Neural progenitor cell (in vitro differentiated cells): ENCODE measurements around the gene GMIP. TPM values are rescaled to one million over a fixed set of nuclear protein-coding genes. Genes with fewer than 3 reads are reported as not detected.

Experiments used
- DNase-seq: peaks from one replicate; pipeline ENCODE4 v3.0.0-alpha.2; 2016; ENCODE audit warnings: low spot score
- H2AFZ ChIP-seq: fragments of 200-600 bp; sonication (generic); replicated peaks from 2 replicates; pipeline ENCODE4 v1.6.1; 2016; ENCODE audit warnings: antibody characterized with exemption
- H3F3A ChIP-seq: fragments of 200-600 bp; sonication (generic); 2 replicates; pipeline ENCODE4 v1.6.1; 2016; ENCODE audit warnings: antibody characterized with exemption, low read depth
- H3K27ac ChIP-seq: fragments of 200-600 bp; sonication (generic); 2 replicates; pipeline ENCODE4 v1.5.1; 2016; ENCODE audit warnings: mild to moderate bottlenecking
- H3K27me3 ChIP-seq: fragments of 200-600 bp; sonication (generic); 2 replicates; pipeline ENCODE4 v1.6.1; 2016; ENCODE audit warnings: mild to moderate bottlenecking, moderate library complexity
- H3K36me3 ChIP-seq: fragments of 200-600 bp; sonication (generic); 2 replicates; pipeline ENCODE4 v1.5.1; 2016
- H3K4me1 ChIP-seq: fragments of 200-600 bp; sonication (generic); 2 replicates; pipeline ENCODE4 v1.6.1; 2016; ENCODE audit warnings: mixed run types
- H3K4me2 ChIP-seq: fragments of 200-600 bp; sonication (generic); 2 replicates; pipeline ENCODE4 v1.6.1; 2016
- H3K4me3 ChIP-seq: fragments of 200-600 bp; sonication (generic); 2 replicates; pipeline ENCODE4 v1.5.1; 2016
- H3K79me2 ChIP-seq: fragments of 200-600 bp; sonication (generic); 2 replicates; pipeline ENCODE4 v1.6.1; 2016; ENCODE audit warnings: low read depth
- H3K9ac ChIP-seq: fragments of 200-600 bp; sonication (generic); 2 replicates; pipeline ENCODE4 v1.6.1; 2016
- H3K9me3 ChIP-seq: fragments of 200-600 bp; sonication (generic); 2 replicates; pipeline ENCODE4 v1.5.1; 2016; ENCODE audit warnings: low read depth
- H4K20me1 ChIP-seq: fragments of 200-600 bp; sonication (generic); 2 replicates; pipeline ENCODE4 v1.6.1; 2016; ENCODE audit warnings: low read depth
- H3K27ac Mint-ChIP-seq: 3 replicates; pipeline ENCODE4 v1.8.0; 2021; ENCODE audit warnings: mixed read lengths
- H3K27me3 Mint-ChIP-seq: 2 replicates; pipeline ENCODE4 v1.8.0; 2022; ENCODE audit warnings: low read depth, mild to moderate bottlenecking, inconsistent platforms, moderate library complexity, mixed read lengths; ENCODE audit not compliant: insufficient read depth
- H3K36me3 Mint-ChIP-seq: 3 replicates; pipeline ENCODE4 v1.8.0; 2021; ENCODE audit warnings: mixed read lengths
- H3K4me1 Mint-ChIP-seq: 3 replicates; pipeline ENCODE4 v1.8.0; 2021; ENCODE audit warnings: mixed read lengths
- H3K4me3 Mint-ChIP-seq: 3 replicates; pipeline ENCODE4 v1.8.0; 2021; ENCODE audit warnings: mild to moderate bottlenecking, moderate library complexity, mixed read lengths
- H3K9me3 Mint-ChIP-seq: 3 replicates; pipeline ENCODE4 v1.8.0; 2020; ENCODE audit warnings: mixed read lengths
- EZH2 ChIP-seq: fragments of 200-600 bp; sonication (generic); IDR thresholded peaks from 2 replicates; pipeline ENCODE4 v1.6.1; 2017; ENCODE audit warnings: antibody characterized with exemption, mild to moderate bottlenecking, moderate library complexity
- EZH2phosphoT487 ChIP-seq: fragments of 200-600 bp; sonication (generic); IDR thresholded peaks from 2 replicates; pipeline ENCODE4 v1.6.1; 2017; ENCODE audit warnings: antibody characterized with exemption
- total RNA-seq: library from RNA; depleted of rRNA; stranded (reverse); fragments of >200 nt; gene quantifications from 2 replicates; pipeline ENCODE4 v1.2.3, GENCODE V29; 2015; ENCODE audit warnings: low replicate concordance
- TF ChIP-seq, protein P1 (sequence below): fragments of 200-600 bp; sonication (generic); IDR thresholded peaks from 2 replicates; pipeline ENCODE4 v1.5.1; 2017; ENCODE audit warnings: antibody characterized with exemption, mild to moderate bottlenecking

GMIP gene
- total RNA-seq, 1 donor from 2014 or later, result 6.4 TPM

DNA sequence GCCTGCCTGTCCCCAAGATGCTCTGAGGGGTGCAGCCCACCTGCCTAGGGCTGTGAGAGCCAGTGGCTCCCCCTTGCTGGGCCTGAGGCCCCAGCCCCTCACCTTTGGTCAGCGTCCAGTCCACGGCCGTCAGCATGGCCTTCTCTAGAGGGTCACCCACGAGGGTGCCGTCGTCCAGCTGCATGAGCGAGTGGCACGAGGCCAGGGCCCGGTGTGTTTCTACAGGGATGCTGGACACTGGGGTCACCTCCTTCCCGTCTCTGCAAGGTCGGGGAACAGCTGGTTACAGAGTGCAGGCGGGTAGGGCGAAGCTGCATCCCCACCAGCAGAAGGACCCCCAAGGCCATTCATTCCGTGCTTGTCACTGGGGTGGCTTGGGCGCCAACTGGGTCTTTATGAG is 11.0 kb upstream of the GMIP start:
- no peaks in the 10 kb centered on the region for H3K9me3 ChIP-seq
- H3K9ac ChIP-seq, result no peak overlapping the region
- H3K27ac Mint-ChIP-seq, result no peak overlapping the region
- peaks cover 1% of the 10 kb centered on the region for H3K79me2 ChIP-seq
- no peak overlapping the region for H3K4me3 ChIP-seq
- peaks cover 4% of the 10 kb centered on the region for H3K27me3 Mint-ChIP-seq
- TF ChIP-seq EZH2, result no peak
- no peak for TF ChIP-seq EZH2phosphoT487
- TF ChIP-seq, protein P1, sequence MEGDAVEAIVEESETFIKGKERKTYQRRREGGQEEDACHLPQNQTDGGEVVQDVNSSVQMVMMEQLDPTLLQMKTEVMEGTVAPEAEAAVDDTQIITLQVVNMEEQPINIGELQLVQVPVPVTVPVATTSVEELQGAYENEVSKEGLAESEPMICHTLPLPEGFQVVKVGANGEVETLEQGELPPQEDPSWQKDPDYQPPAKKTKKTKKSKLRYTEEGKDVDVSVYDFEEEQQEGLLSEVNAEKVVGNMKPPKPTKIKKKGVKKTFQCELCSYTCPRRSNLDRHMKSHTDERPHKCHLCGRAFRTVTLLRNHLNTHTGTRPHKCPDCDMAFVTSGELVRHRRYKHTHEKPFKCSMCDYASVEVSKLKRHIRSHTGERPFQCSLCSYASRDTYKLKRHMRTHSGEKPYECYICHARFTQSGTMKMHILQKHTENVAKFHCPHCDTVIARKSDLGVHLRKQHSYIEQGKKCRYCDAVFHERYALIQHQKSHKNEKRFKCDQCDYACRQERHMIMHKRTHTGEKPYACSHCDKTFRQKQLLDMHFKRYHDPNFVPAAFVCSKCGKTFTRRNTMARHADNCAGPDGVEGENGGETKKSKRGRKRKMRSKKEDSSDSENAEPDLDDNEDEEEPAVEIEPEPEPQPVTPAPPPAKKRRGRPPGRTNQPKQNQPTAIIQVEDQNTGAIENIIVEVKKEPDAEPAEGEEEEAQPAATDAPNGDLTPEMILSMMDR, result no peak
- H3K4me3 Mint-ChIP-seq, result no peak overlapping the region
- no peak overlapping the region for H3K27ac ChIP-seq
- H3K27me3 ChIP-seq, result no peaks in the 10 kb centered on the region
- no peak for DNase-seq
- H3K4me1 ChIP-seq, result no peaks in the 10 kb centered on the region
- no peaks in the 10 kb centered on the region for H4K20me1 ChIP-seq
- H3K9me3 Mint-ChIP-seq, result no peaks in the 10 kb centered on the region
- no peak overlapping the region for H2AFZ ChIP-seq
- H3F3A ChIP-seq, result no peaks in the 10 kb centered on the region
- no peaks in the 10 kb centered on the region for H3K36me3 ChIP-seq
- H3K4me2 ChIP-seq, result no peak overlapping the region
- H3K4me1 Mint-ChIP-seq, result no peaks in the 10 kb centered on the region
- H3K36me3 Mint-ChIP-seq, result peaks cover 27% of the 10 kb centered on the region

- Histone ChIP-seq H3K4me1 (no peaks in the 10 kb centered on the region), H2AFZ (no peak overlapping the region), H3K4me2 (no peak overlapping the region), H3K79me2 (no peaks in the 10 kb centered on the region), H3K9me3 (no peaks in the 10 kb centered on the region), H3K36me3 (no peaks in the 10 kb centered on the region), H3K27ac (no peak overlapping the region), H3K27me3 (no peaks in the 10 kb centered on the region), H3F3A (no peaks in the 10 kb centered on the region), H4K20me1 (no peaks in the 10 kb centered on the region), H3K4me3 (no peak overlapping the region), H3K9ac (no peak overlapping the region)
- Mint-ChIP-seq H3K4me1 (no peaks in the 10 kb centered on the region), H3K4me3 (no peak overlapping the region), H3K27ac (no peak overlapping the region), H3K27me3 (peaks cover 4% of the 10 kb centered on the region), H3K36me3 (peaks cover 30% of the 10 kb centered on the region), H3K9me3 (no peaks in the 10 kb centered on the region)
- no peak for DNase-seq
- TF ChIP-seq, protein P1, result no peak
- TF ChIP-seq EZH2phosphoT487, result no peak
- no peak for TF ChIP-seq EZH2
These were observed 10.2 kb upstream of the GMIP start for GRCh38 chr19:19653597-19654147.

DNA sequence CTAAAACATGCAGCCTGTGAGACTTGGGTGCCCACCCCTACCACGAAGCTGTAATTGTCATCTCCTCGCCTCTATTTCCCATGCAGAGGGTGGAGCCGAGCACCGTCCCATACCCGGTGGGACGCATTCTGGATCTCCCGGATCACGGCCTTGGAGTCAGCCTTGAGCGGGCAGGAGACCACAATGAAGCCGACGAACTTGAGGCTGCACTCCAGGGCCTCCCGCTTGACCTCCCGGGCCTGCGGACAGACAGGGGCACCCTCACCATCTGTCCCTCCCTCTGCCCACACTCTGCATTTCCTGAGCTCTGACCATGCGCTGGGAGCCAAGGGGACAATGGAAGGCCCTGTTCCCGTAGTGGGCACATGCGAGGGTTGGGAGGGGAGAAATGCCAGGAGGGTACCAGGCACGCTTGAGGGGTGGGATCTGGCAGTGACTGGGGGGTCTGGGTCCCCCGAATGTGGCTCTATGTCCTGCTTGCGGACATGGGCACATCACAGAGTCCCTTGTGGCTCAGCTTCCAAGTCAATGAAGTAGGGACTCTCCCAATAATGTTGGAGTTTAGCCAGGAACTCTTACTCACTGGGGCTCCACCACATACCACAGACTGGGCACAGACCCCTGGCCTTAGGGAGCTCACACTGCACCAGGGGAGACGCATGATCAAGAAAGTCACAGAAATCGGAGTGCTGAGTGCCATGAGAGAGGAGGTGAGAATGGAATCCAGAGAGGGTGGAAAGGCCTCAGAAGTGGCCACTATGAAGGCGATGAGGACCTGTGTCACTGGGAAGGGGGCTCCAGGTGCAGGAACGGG is 9.2 kb upstream of the GMIP start:
- Histone ChIP-seq H2AFZ (no peak overlapping the region), H3K9ac (no peak overlapping the region), H3K79me2 (no peaks in the 10 kb centered on the region), H3K27ac (no peak overlapping the region), H3K4me2 (no peak overlapping the region), H4K20me1 (no peaks in the 10 kb centered on the region), H3K27me3 (no peaks in the 10 kb centered on the region), H3F3A (no peaks in the 10 kb centered on the region), H3K4me1 (no peaks in the 10 kb centered on the region), H3K9me3 (no peaks in the 10 kb centered on the region), H3K4me3 (no peak overlapping the region), H3K36me3 (no peaks in the 10 kb centered on the region)
- Mint-ChIP-seq H3K27me3 (peaks cover 4% of the 10 kb centered on the region), H3K9me3 (no peaks in the 10 kb centered on the region), H3K4me3 (no peak overlapping the region), H3K27ac (no peak overlapping the region), H3K36me3 (peaks cover 26% of the 10 kb centered on the region), H3K4me1 (no peaks in the 10 kb centered on the region)
- TF ChIP-seq, protein P1, result no peak
- TF ChIP-seq EZH2phosphoT487, result no peak
- no peak for TF ChIP-seq EZH2
- no peak for DNase-seq
